Activated B cell treated with CpG ODN at 0.5 μM for 24 hours (primary cell): ENCODE measurements around the gene MAP6. TPM values are rescaled to one million over a fixed set of nuclear protein-coding genes. Genes with fewer than 3 reads are reported as not detected.

Source experiments
- ATAC-seq: fragments of 200-7000 bp; cut with Tn5 transposase; one replicate; pipeline ENCODE4 v1.10.0; 2021; ENCODE audit warnings: low read depth, mild to moderate bottlenecking, moderate library complexity
- CTCF ChIA-PET: fragments of 350-600 bp; sonication (Branson Sonifier 250); formaldehyde crosslinking; loops from one replicate; lab custom pipeline; 2021; ENCODE audit warnings: antibody characterized with exemption; lab: Charles Lee
- POLR2A ChIA-PET: fragments of 350-600 bp; sonication (Branson Sonifier 250); formaldehyde crosslinking; loops from one replicate; lab custom pipeline; 2021; ENCODE audit warnings: antibody characterized with exemption; lab: Charles Lee
- DNase-seq: peaks from one replicate; pipeline ENCODE4 v3.0.0; 2022
- H3K27ac Mint-ChIP-seq: one replicate; pipeline ENCODE4 v1.8.0; 2020; ENCODE audit warnings: mixed read lengths
- H3K27me3 Mint-ChIP-seq: one replicate; pipeline ENCODE4 v1.8.0; 2021; ENCODE audit warnings: mixed read lengths
- H3K36me3 Mint-ChIP-seq: one replicate; pipeline ENCODE4 v1.8.0; 2021; ENCODE audit warnings: low read depth, mixed read lengths
- H3K4me1 Mint-ChIP-seq: one replicate; pipeline ENCODE4 v1.8.0; 2021; ENCODE audit warnings: mixed read lengths
- H3K4me3 Mint-ChIP-seq: one replicate; pipeline ENCODE4 v1.8.0; 2020; ENCODE audit warnings: mild to moderate bottlenecking, mixed read lengths
- H3K9me3 Mint-ChIP-seq: one replicate; pipeline ENCODE4 v1.8.0; 2020; ENCODE audit warnings: mixed read lengths
- CTCF ChIP-seq: fragments of 200-600 bp; IDR thresholded peaks from one replicate; pipeline ENCODE4 v1.8.0; 2022; ENCODE audit warnings: antibody characterized with exemption, mild to moderate bottlenecking
- intact Hi-C: fragments of 100-400 bp; cut with micrococcal nuclease; formaldehyde crosslinking; loops from one replicate; pipeline ENCODE4 v1.15.1; 2024
- total RNA-seq: library from RNA; stranded (reverse); gene quantifications from 2 replicates; pipeline ENCODE4 v1.2.3, GENCODE V29; 2022

MAP6 gene
- total RNA-seq, 1 donor from 2014 or later: 0.40 TPM

GRCh38 chr11:75625991-75626888, 42.6 kb downstream of the MAP6 start:
- no peak for DNase-seq
- no peak for TF ChIP-seq CTCF
- no peak for ATAC-seq
- H3K4me1 Mint-ChIP-seq: no peaks in the 10 kb centered on the region
- intact Hi-C loops: no loop called here
- POLR2A ChIA-PET: no interaction called here
- no peak overlapping the region for H3K4me3 Mint-ChIP-seq
- CTCF ChIA-PET: no interaction called here
- H3K27me3 Mint-ChIP-seq: peaks cover 7% of the 10 kb centered on the region
- H3K36me3 Mint-ChIP-seq: no peaks in the 10 kb centered on the region
- H3K9me3 Mint-ChIP-seq: no peaks in the 10 kb centered on the region
- no peak overlapping the region for H3K27ac Mint-ChIP-seq

GRCh38 chr11:75625021-75625420, 43.8 kb downstream of the MAP6 start:
- Mint-ChIP-seq H3K9me3 (no peaks in the 10 kb centered on the region), H3K27me3 (peaks cover 6% of the 10 kb centered on the region), H3K4me3 (no peak overlapping the region), H3K36me3 (no peaks in the 10 kb centered on the region), H3K27ac (no peak overlapping the region), H3K4me1 (no peaks in the 10 kb centered on the region)
- no peak for ATAC-seq
- no peak for DNase-seq
- no peak for TF ChIP-seq CTCF
- ChIA-PET POLR2A (no interaction called here), CTCF (no interaction called here)
- intact Hi-C loops: no loop called here

GRCh38 chr11:75616281-75616680, 52.6 kb downstream of the MAP6 start:
- no peak for DNase-seq
- Mint-ChIP-seq H3K27ac (no peak overlapping the region), H3K4me1 (no peaks in the 10 kb centered on the region), H3K4me3 (no peak overlapping the region), H3K27me3 (peaks cover 9% of the 10 kb centered on the region), H3K9me3 (peaks cover 2% of the 10 kb centered on the region), H3K36me3 (no peaks in the 10 kb centered on the region)
- CTCF ChIA-PET: no interaction called here
- intact Hi-C loops: no loop called here
- TF ChIP-seq CTCF: no peak
- ATAC-seq: no peak
- POLR2A ChIA-PET: no interaction called here

- ATAC-seq (no peak), DNase-seq (no peak)
- ChIA-PET CTCF (no interaction called here), POLR2A (no interaction called here)
- TF ChIP-seq CTCF: no peak
- Mint-ChIP-seq H3K9me3 (peaks cover 2% of the 10 kb centered on the region), H3K36me3 (no peaks in the 10 kb centered on the region), H3K4me1 (no peaks in the 10 kb centered on the region), H3K27ac (no peak overlapping the region), H3K27me3 (peaks cover 9% of the 10 kb centered on the region), H3K4me3 (no peak overlapping the region)
- intact Hi-C loops: no loop called here
Measured at GRCh38 chr11:75615751-75616150, 53.1 kb downstream of the MAP6 start.

- H3K36me3 Mint-ChIP-seq: no peaks in the 10 kb centered on the region
- no peak for DNase-seq
- no peak for TF ChIP-seq CTCF
- ChIA-PET CTCF (no interaction called here), POLR2A (no interaction called here)
- H3K27me3 Mint-ChIP-seq: peaks cover 7% of the 10 kb centered on the region
- H3K4me1 Mint-ChIP-seq: no peaks in the 10 kb centered on the region
- intact Hi-C loops: no loop called here
- ATAC-seq: no peak
- H3K27ac Mint-ChIP-seq: no peak overlapping the region
- H3K9me3 Mint-ChIP-seq: no peaks in the 10 kb centered on the region
- no peak overlapping the region for H3K4me3 Mint-ChIP-seq
Measured at GRCh38 chr11:75611823-75612222, 57.0 kb downstream of the MAP6 start.
